NCI-H2171 treated with DMSO at 0.1 percent for 48 hours (cell line): ENCODE measurements around the gene DTX1.
"Not testable (repeated sequence)": the region's sequence is repeated elsewhere in the genome, so short reads cannot be mapped to it uniquely, and the experiment has no call there.

ENCODE experiments used
- DNase-seq: peaks from one replicate; lab custom pipeline; 2025; lab: John Stamatoyannopoulos, UW

The DTX1 gene

DNA sequence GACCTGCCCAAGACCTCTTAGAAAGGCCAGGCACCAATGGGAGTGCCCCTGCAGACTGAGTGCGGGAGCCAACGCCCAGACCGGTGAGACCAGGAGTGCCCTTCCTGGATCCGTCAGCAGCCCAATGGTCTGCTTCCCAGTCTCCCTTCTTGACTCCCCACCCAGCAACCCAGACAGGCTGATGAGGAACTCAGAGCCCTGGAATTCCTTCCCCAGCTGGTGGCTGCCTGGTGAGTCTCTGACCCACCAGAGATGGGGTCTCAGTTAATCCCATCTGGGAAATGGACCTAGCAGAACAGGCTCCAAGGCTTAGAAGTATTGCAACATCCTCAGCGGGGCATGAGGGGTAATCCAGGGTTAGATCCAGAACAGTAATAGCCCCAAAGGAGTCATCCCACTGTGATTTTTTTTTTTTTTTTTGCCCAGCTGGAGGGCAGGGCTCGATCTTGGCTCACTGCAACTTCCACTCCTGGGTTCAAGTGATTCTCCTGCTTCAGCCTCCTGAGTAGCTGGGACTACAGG is 80.5 kb downstream of the DTX1 start:
- DNase-seq: no peak

GRCh38 chr12:113137861-113138783 is 81.6 kb downstream of the DTX1 start:
- DNase-seq: no peak

DNA sequence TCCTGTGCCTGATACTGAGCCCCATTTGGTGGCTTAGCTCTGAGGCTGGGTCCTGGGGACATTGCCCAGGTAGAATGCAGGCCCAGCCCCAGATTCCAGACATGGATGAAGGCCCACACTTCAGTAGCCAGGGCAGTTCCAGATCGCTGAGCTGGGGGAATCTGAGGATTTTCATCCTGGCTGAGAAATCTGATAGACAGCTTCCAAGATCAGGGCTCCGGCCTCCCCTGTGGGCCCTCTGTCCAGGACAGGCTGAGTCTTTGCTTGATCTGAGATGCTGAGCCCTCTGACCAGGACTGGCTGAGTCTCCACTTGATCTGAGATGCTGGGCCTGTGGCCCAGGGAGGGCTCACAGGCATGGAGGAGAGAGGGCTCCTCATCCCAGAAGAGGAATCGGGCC is 82.3 kb downstream of the DTX1 start:
- no peak for DNase-seq

DNA sequence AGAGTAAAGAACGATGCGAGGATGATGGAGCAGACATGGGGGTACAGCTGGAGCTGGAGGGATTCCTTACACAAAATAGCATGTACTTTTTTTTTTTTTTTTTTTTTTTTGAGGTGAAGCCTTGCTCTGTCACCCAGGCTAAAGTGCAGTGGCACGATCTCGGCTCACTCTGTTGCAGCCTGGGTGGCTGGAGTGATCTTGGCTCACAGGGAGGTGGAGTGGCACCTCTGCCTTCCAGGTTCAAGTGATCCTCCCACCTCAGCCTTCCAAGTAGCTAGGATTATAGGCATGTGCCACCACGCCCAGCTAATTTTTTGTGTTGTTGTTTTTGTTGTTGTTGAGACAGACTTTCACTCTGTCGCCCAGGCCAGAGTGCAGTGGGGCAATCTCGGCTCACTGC is 84.2 kb downstream of the DTX1 start:
- no peak for DNase-seq

DNA sequence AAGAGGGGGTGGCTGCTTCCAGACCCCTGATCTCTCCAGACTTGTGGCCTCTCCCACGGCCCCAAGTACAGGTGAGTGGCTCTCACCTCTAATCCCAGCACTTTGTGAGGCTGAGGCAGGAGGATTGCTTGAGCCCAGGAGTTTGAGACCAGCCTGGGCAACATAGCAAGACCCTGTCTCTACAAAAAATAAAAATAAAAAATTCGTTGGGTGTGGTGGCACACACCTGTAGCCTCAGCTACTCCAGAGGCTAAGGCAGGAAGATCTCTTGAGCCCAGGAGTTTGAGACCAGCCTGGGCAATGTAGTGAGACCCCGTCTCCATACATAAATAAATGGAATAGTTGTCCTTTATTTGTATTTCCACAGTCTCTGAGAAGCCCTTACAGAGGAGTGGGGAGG is 85.2 kb downstream of the DTX1 start:
- not testable (repeated sequence) for DNase-seq

GRCh38 chr12:113142173-113142885 is 85.8 kb downstream of the DTX1 start:
- DNase-seq: no peak

DNA sequence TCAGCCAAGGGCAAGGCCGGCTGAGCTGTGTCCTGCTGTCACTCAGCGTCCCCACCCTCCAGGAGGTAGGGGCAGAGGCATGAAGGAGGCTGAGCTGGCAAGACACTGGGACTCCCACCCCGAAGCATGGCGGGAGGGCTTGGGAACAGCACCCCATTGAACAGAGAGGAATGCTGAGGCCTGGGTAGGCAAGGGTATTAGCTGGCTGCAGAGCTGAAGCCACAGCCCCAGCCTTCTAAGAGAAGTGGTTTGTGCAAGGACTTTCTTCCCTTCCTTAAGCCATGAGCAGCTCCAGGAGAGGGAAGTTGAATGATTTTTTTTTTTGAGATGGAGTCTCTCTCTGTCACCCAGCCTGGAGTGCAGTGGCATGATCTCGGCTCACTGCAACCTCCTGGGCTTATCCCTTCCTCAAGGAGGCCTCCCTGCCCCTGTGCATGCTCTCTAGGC is 86.4 kb downstream of the DTX1 start:
- DNase-seq: no peak

GRCh38 chr12:113143959-113144358 is 87.4 kb downstream of the DTX1 start:
- DNase-seq: no peak

DNA sequence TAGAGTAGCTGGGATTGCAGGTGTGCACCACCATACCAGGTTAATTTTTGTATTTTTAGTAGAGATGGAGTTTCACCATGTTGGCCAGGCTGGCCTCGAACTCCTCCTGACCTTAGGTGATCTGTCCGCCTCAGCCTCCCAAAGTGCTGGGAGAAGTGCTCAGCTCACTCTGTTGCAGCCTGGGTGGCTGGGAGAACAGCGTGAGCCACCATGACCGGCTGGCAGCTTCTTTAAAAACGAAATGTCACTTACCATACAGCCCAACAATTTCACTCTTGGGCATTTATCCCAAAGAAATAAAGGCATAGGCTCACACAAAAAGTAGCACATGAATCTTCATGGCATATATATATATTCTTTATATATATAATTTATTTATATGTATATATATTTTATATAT is 88.3 kb downstream of the DTX1 start:
- no peak for DNase-seq

- no peak for DNase-seq
Measured at GRCh38 chr12:113145720-113146551, 89.4 kb downstream of the DTX1 start.

- no peak for DNase-seq
Measured at GRCh38 chr12:113146999-113147398, 90.5 kb downstream of the DTX1 start.
